ENCODE measurements around the gene PYCARD. TPM values are rescaled to one million over a fixed set of nuclear protein-coding genes. Genes with fewer than 3 reads are reported as not detected.
A peak's percentile ranks its signal among the peaks of the same experiment; 100 is the strongest.

PYCARD gene
- total RNA-seq, 1 experiment from 2014 or later, result 29.8 TPM

GRCh38 chr16:31184888-31185287 lies 17.7 kb downstream of the PYCARD start:
- DNase-seq (no peak), ATAC-seq (no peak)
- Histone ChIP-seq H2AFZ (ENCODE audit: low read length) (no peak overlapping the region), H3K9me2 (replicated peaks; ENCODE audit: low read length) (no peaks in the 10 kb centered on the region), H3K4me2 (ENCODE audit: low read length) (no peak overlapping the region), H3F3A (ENCODE audit: low read length, unreplicated experiment) (no peaks in the 10 kb centered on the region), H3K4me3 (ENCODE audit: low read length) (no peak overlapping the region), H3K27ac (ENCODE audit: low read length) (no peak overlapping the region), H3K9me3 (ENCODE audit: low read length) (no peaks in the 10 kb centered on the region), H3K9ac (ENCODE audit: low read length) (no peak overlapping the region), H3K4me1 (ENCODE audit: insufficient read depth, low read length) (0 out of 2 replicates have a peak, but pooled peaks cover 6% of the 10 kb centered on the region), H4K20me1 (ENCODE audit: low read length) (peaks cover 91% of the 10 kb centered on the region), H3K79me2 (ENCODE audit: low read length) (peaks cover 77% of the 10 kb centered on the region), H3K27me3 (ENCODE audit: low read length) (no peaks in the 10 kb centered on the region), H3K36me3 (ENCODE audit: low read depth, low read length) (peaks cover 83% of the 10 kb centered on the region)
- no peak for TF ChIP-seq EZH2 (IDR thresholded peaks at IDR 0.05; ENCODE audit: low read length, unreplicated experiment)
- TF ChIP-seq EZH2phosphoT487 (IDR thresholded peaks at IDR 0.05; ENCODE audit: borderline replicate concordance, low read length), result no peak
- TF ChIP-seq CTCF (conservative IDR thresholded peaks at IDR 0.05; ENCODE audit: low read depth, low read length), result no peak
- ChIA-PET CTCF (no interaction called here), POLR2A (ENCODE audit: unreplicated experiment) (no interaction called here)
- intact Hi-C loops (cut with micrococcal nuclease), result no loop called here
- BruUV-seq (replicated peaks), result no TSS peak

GRCh38 chr16:31183432-31184428 lies 18.8 kb downstream of the PYCARD start:
- Histone ChIP-seq H3K79me2 (ENCODE audit: low read length) (peaks cover 84% of the 10 kb centered on the region), H3K9ac (ENCODE audit: low read length) (no peak overlapping the region), H3K9me3 (ENCODE audit: low read length) (no peaks in the 10 kb centered on the region), H3K27ac (ENCODE audit: low read length) (no peak overlapping the region), H3K4me2 (ENCODE audit: low read length) (peak overlapping the region; percentile 93; the same call in 1 of the 2 replicates), H3F3A (ENCODE audit: low read length, unreplicated experiment) (no peaks in the 10 kb centered on the region), H2AFZ (ENCODE audit: low read length) (no peak overlapping the region), H3K4me3 (ENCODE audit: low read length) (peak overlapping the region; percentile 98; the same call in 1 of the 2 replicates), H3K27me3 (ENCODE audit: low read length) (no peaks in the 10 kb centered on the region), H4K20me1 (ENCODE audit: low read length) (peaks cover 79% of the 10 kb centered on the region), H3K4me1 (ENCODE audit: insufficient read depth, low read length) (peaks cover 10% of the 10 kb centered on the region; the same call in 1 of the 2 replicates), H3K9me2 (replicated peaks; ENCODE audit: low read length) (no peaks in the 10 kb centered on the region), H3K36me3 (ENCODE audit: low read depth, low read length) (peaks cover 72% of the 10 kb centered on the region)
- ChIA-PET POLR2A (ENCODE audit: unreplicated experiment) (interaction anchor here (0.5 kb wide), 1 partner anchor 83 kb away, joined by 3 read pairs; no protein-coding TSS in a partner anchor), CTCF (interaction anchor here (0.6 kb wide), 1 partner anchor 18 kb away, joined by 4 read pairs; no protein-coding TSS in a partner anchor)
- TSS peak; percentile 2 for BruUV-seq (replicated peaks)
- TF ChIP-seq EZH2phosphoT487 (IDR thresholded peaks at IDR 0.05; ENCODE audit: borderline replicate concordance, low read length) (no peak), CTCF (conservative IDR thresholded peaks at IDR 0.05; ENCODE audit: low read depth, low read length) (no peak), EZH2 (IDR thresholded peaks at IDR 0.05; ENCODE audit: low read length, unreplicated experiment) (no peak)
- ATAC-seq, result no peak
- no peak for DNase-seq
- intact Hi-C loops (cut with micrococcal nuclease), result no loop called here
